MCF 10A (cell line): ENCODE measurements around the gene PLD5. TPM values are rescaled to one million over a fixed set of nuclear protein-coding genes. Genes with fewer than 3 reads are reported as not detected.

Experiments used
- BruUV-seq: library from RNA; stranded (reverse); fragments of 400-500 nt; replicated peaks from 2 replicates; lab custom pipeline; 2021; lab: Mats Ljungman, UMichigan
- CTCF ChIA-PET: fragments of 300-600 bp; sonication (Branson Sonifier 250); formaldehyde crosslinking; extraction: SDS; loops from one replicate; lab custom pipeline; 2021; ENCODE audit warnings: antibody characterized with exemption, inconsistent platforms; lab: Yijun Ruan, JAX
- POLR2A ChIA-PET: fragments of 300-600, 350-650 bp; sonication (Branson Sonifier 250); formaldehyde crosslinking; extraction: SDS; loops from one replicate; lab custom pipeline; 2020; ENCODE audit warnings: antibody characterized with exemption, inconsistent platforms; lab: Yijun Ruan, JAX
- DNase-seq: peaks from one replicate; pipeline ENCODE4 v3.0.0-alpha.2; 2018; ENCODE audit not compliant: unreplicated experiment
- H3K27ac Mint-ChIP-seq: one replicate; pipeline ENCODE4 v1.8.0; 2022; ENCODE audit warnings: mild to moderate bottlenecking, low read depth, mixed read lengths; ENCODE audit not compliant: unreplicated experiment
- H3K27me3 Mint-ChIP-seq: one replicate; pipeline ENCODE4 v1.8.0; 2022; ENCODE audit warnings: mixed read lengths; ENCODE audit not compliant: insufficient read depth, unreplicated experiment
- H3K36me3 Mint-ChIP-seq: one replicate; pipeline ENCODE4 v1.8.0; 2022; ENCODE audit warnings: mild to moderate bottlenecking, moderate library complexity, mixed read lengths; ENCODE audit not compliant: insufficient read depth, unreplicated experiment
- H3K4me1 Mint-ChIP-seq: one replicate; pipeline ENCODE4 v1.8.0; 2022; ENCODE audit warnings: mixed read lengths; ENCODE audit not compliant: insufficient read depth, unreplicated experiment
- H3K4me3 Mint-ChIP-seq: one replicate; pipeline ENCODE4 v1.8.0; 2022; ENCODE audit warnings: mild to moderate bottlenecking, moderate library complexity, mixed read lengths; ENCODE audit not compliant: unreplicated experiment
- H3K9me3 Mint-ChIP-seq: one replicate; pipeline ENCODE4 v1.8.0; 2022; ENCODE audit warnings: mixed read lengths; ENCODE audit not compliant: unreplicated experiment
- intact Hi-C: fragments of 100-400 bp; cut with micrococcal nuclease; formaldehyde crosslinking; loops from 2 replicates; pipeline ENCODE4 v1.14.1; 2022
- total RNA-seq: library from RNA; stranded (reverse); gene quantifications from 2 replicates; pipeline ENCODE4 v1.2.3, GENCODE V29; 2022
- TF ChIP-seq, protein P1 (sequence below): fragments of 200-600 bp; IDR thresholded peaks from one replicate; pipeline ENCODE4 v1.8.0; 2022; ENCODE audit warnings: antibody characterized with exemption, mild to moderate bottlenecking; ENCODE audit not compliant: unreplicated experiment

PLD5 gene
- total RNA-seq, 1 experiment from 2014 or later, result 18.3 TPM

GRCh38 chr1:242033447-242033846 is 491.1 kb downstream of the PLD5 start:
- Mint-ChIP-seq H3K27me3 (peaks cover 35% of the 10 kb centered on the region), H3K4me1 (no peaks in the 10 kb centered on the region), H3K36me3 (no peaks in the 10 kb centered on the region), H3K4me3 (no peak overlapping the region), H3K27ac (no peak overlapping the region), H3K9me3 (peaks cover 8% of the 10 kb centered on the region)
- CTCF ChIA-PET, result interaction anchor here (0.5 to 1.0 kb wide), 3 partner anchors 13 to 421 kb away, joined by 3 to 4 read pairs (median 3); no protein-coding TSS in a partner anchor
- BruUV-seq, result no TSS peak
- intact Hi-C loops, result no loop called here
- TF ChIP-seq, protein P1, sequence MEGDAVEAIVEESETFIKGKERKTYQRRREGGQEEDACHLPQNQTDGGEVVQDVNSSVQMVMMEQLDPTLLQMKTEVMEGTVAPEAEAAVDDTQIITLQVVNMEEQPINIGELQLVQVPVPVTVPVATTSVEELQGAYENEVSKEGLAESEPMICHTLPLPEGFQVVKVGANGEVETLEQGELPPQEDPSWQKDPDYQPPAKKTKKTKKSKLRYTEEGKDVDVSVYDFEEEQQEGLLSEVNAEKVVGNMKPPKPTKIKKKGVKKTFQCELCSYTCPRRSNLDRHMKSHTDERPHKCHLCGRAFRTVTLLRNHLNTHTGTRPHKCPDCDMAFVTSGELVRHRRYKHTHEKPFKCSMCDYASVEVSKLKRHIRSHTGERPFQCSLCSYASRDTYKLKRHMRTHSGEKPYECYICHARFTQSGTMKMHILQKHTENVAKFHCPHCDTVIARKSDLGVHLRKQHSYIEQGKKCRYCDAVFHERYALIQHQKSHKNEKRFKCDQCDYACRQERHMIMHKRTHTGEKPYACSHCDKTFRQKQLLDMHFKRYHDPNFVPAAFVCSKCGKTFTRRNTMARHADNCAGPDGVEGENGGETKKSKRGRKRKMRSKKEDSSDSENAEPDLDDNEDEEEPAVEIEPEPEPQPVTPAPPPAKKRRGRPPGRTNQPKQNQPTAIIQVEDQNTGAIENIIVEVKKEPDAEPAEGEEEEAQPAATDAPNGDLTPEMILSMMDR, result no peak
- POLR2A ChIA-PET, result no interaction called here
- no peak for DNase-seq
